Esophagus muscularis mucosa (tissue), 4 donors: ENCODE results near the gene OR5AL1. TPM values are rescaled to one million over a fixed set of nuclear protein-coding genes. Genes with fewer than 3 reads are reported as not detected.

ENCODE experiments used
- DNase-seq: peaks from one replicate; pipeline ENCODE4 v3.0.0-alpha.2; 2017; ENCODE audit errors: extremely low spot score
- H3K27ac ChIP-seq, 4 donors: fragments of 200-600 bp; sonication (generic); replicated peaks in 1 of 4; 1 replicate in 3 of 4; 2 replicates in 1 of 4; pipeline ENCODE4 v1.5.1; 2016 to 2019; ENCODE audit warnings: mild to moderate bottlenecking in 1 of 4
- H3K27me3 ChIP-seq, 4 donors: fragments of 200-600 bp; sonication (generic); one replicate each; pipeline versions ENCODE4 v1.5.1 to v1.6.0; 2016 to 2019
- H3K36me3 ChIP-seq, 4 donors: fragments of 200-600 bp; sonication (generic); one replicate each; pipeline ENCODE4 v1.5.1; 2016 to 2019
- H3K4me1 ChIP-seq, 4 donors: fragments of 200-600 bp; sonication (generic); one replicate each; pipeline ENCODE4 v1.5.1; 2016 to 2019
- H3K4me3 ChIP-seq, 4 donors: fragments of 200-600 bp; sonication (generic); 1 replicate in 2 of 4; 2 replicates in 2 of 4; pipeline ENCODE4 v1.5.1; 2016 to 2019; ENCODE audit warnings: mild to moderate bottlenecking in 4 of 4, moderate library complexity in 1 of 4
- H3K9me3 ChIP-seq, 4 donors: fragments of 200-600 bp; sonication (generic); 1 replicate in 3 of 4; 2 replicates in 1 of 4; pipeline ENCODE4 v1.5.1; 2016 to 2019
- CTCF ChIP-seq, 3 experiments: fragments of 200-600 bp in 2 of 3; fragments of 450-650 bp in 1 of 3; sonication (generic) in 2 of 3; IDR thresholded peaks; one replicate each; pipeline ENCODE4 v1.5.1; 2017 to 2019; ENCODE audit warnings: antibody characterized with exemption in 3 of 3, mild to moderate bottlenecking in 2 of 3, moderate library complexity in 1 of 3
- EP300 ChIP-seq: sonication (generic); formaldehyde crosslinking; IDR thresholded peaks from one replicate; pipeline ENCODE4 v1.6.1; 2017; ENCODE audit warnings: antibody characterized with exemption
- POLR2A ChIP-seq: fragments of 450-650 bp; IDR thresholded peaks from one replicate; pipeline ENCODE4 v1.6.1; 2017; ENCODE audit warnings: antibody characterized with exemption, moderate library complexity, mild to moderate bottlenecking, low read depth
- POLR2AphosphoS5 ChIP-seq, 2 donors: sonication (generic); formaldehyde crosslinking; IDR thresholded peaks; one replicate each; pipeline ENCODE4 v1.6.1; 2017; ENCODE audit warnings: antibody characterized with exemption in 2 of 2
- WGBS: methylation state at CpG from one replicate; pipeline ENCODE4 v1.1.5; 2018; 5-methylcytosine and 5-hydroxymethylcytosine counted together
- intact Hi-C: fragments of 100-400 bp; cut with DNase I; formaldehyde crosslinking; loops from one replicate; pipeline ENCODE4 v1.15.1; 2023
- total RNA-seq, 4 donors: library from RNA; depleted of rRNA; stranded (reverse); fragments of >200 nt; gene quantifications; one replicate each; pipeline versions ENCODE4 v1.1.0 to v1.2.1, GENCODE V29; 2016

The OR5AL1 gene
- total RNA-seq, 4 donors from 2014 or later: not detected

DNA sequence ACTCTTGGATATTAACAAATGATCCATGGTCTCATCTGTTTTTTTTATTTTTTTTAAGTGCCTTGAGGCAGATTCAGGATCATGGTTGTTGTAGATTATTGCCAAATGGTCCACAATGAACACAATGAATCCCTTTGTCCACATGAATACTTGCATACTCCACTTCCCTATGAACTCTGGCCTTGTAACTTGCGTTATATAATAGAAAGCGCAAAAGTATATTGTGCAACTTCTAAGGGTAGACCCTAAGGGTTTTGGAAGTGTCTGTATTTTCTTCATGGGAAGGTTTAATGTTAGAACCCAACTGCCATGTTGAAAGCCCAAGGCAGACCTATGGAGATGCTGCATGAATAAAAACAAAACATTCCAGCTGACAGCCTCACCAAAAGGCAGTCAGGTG is 8.1 kb upstream of the OR5AL1 start:
- Histone ChIP-seq H3K4me1 (no peaks in the 10 kb centered on the region), H3K9me3 (no peaks in the 10 kb centered on the region), H3K36me3 (no peaks in the 10 kb centered on the region), H3K27me3 (no peaks in the 10 kb centered on the region), H3K27ac (no peak overlapping the region), H3K4me3 (no peak overlapping the region)
- 78% methylated on average over 2 of the region's 2 CpGs for WGBS
- no peak for DNase-seq
- no peak for TF ChIP-seq POLR2AphosphoS5 (IDR thresholded peaks at IDR 0.05)
- no peak for TF ChIP-seq POLR2A
- no peak for TF ChIP-seq CTCF (IDR thresholded peaks at IDR 0.05)
- no peak for TF ChIP-seq EP300
- intact Hi-C loops: no loop called here

GRCh38 chr11:56410801-56411200 is 1.7 kb upstream of the OR5AL1 start:
- intact Hi-C loops: no loop called here
- no peak overlapping the region for H3K27ac ChIP-seq
- no peaks in the 10 kb centered on the region for H3K4me1 ChIP-seq
- no peak overlapping the region for H3K4me3 ChIP-seq
- no peaks in the 10 kb centered on the region for H3K27me3 ChIP-seq
- TF ChIP-seq POLR2A (no peak), EP300 (no peak), CTCF (IDR thresholded peaks at IDR 0.05) (no peak), POLR2AphosphoS5 (IDR thresholded peaks at IDR 0.05) (no peak)
- no peaks in the 10 kb centered on the region for H3K36me3 ChIP-seq
- DNase-seq: no peak
- H3K9me3 ChIP-seq: no peaks in the 10 kb centered on the region

GRCh38 chr11:56453521-56453920 is 41.0 kb downstream of the OR5AL1 start:
- H3K4me3 ChIP-seq: no peak overlapping the region
- no peaks in the 10 kb centered on the region for H3K4me1 ChIP-seq
- H3K27ac ChIP-seq: no peak overlapping the region
- no peaks in the 10 kb centered on the region for H3K36me3 ChIP-seq
- no peaks in the 10 kb centered on the region for H3K9me3 ChIP-seq
- no peak for TF ChIP-seq EP300
- TF ChIP-seq POLR2A: no peak
- no peak for TF ChIP-seq POLR2AphosphoS5 (IDR thresholded peaks at IDR 0.05)
- no peak for TF ChIP-seq CTCF (IDR thresholded peaks at IDR 0.05)
- WGBS: 65% methylated on average over 4 of the region's 4 CpGs
- DNase-seq: no peak
- H3K27me3 ChIP-seq: no peaks in the 10 kb centered on the region
- intact Hi-C loops: no loop called here

DNA sequence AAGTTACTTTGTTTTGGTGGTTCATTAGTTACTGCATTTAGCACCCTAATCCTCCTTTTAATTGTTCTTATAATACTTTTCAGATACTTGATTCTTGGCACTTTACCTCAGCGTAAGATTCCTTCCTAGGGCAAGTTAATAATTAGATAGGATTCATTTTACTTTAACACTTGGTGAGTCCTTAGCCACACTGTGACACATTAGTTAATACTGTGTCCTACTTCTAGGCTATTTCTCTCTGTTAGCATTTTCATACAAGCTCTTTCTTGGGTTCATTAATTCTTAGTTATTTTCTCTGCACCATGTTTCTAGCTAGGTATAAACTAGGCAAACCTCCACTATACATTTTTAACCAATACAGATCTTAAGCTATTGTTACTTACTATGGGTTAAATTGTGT is 44.6 kb downstream of the OR5AL1 start:
- intact Hi-C loops: no loop called here
- no peaks in the 10 kb centered on the region for H3K9me3 ChIP-seq
- no peak overlapping the region for H3K27ac ChIP-seq
- no peak for DNase-seq
- H3K27me3 ChIP-seq: no peaks in the 10 kb centered on the region
- TF ChIP-seq EP300: no peak
- H3K36me3 ChIP-seq: no peaks in the 10 kb centered on the region
- 79% methylated on average over 1 of the region's 1 CpG for WGBS
- no peak overlapping the region for H3K4me3 ChIP-seq
- no peaks in the 10 kb centered on the region for H3K4me1 ChIP-seq

Other genes starting within 250 kb of the OR5AL1 start
- not detected for gene OR5J2, start 236.1 kb upstream of the OR5AL1 start, total RNA-seq
- gene OR5T2, start 178.4 kb upstream of the OR5AL1 start, total RNA-seq: not detected
- gene OR5T3, start 160.4 kb upstream of the OR5AL1 start, total RNA-seq: not detected
- gene OR5T1, start 138.5 kb upstream of the OR5AL1 start, total RNA-seq: not detected
- not detected for gene OR8H1, start 120.4 kb upstream of the OR5AL1 start, total RNA-seq
- gene OR8K3, start 97.6 kb upstream of the OR5AL1 start, total RNA-seq: not detected
- not detected for gene OR8K1, start 66.7 kb upstream of the OR5AL1 start, total RNA-seq
- gene OR8J1, start 58.4 kb upstream of the OR5AL1 start, total RNA-seq: not detected
- not detected for gene OR8U1, start 37.1 kb upstream of the OR5AL1 start, total RNA-seq
- gene OR5M3, start 60.7 kb downstream of the OR5AL1 start, total RNA-seq: not detected
- gene OR5M8, start 78.7 kb downstream of the OR5AL1 start, total RNA-seq: not detected
- not detected for gene OR5M11, start 130.6 kb downstream of the OR5AL1 start, total RNA-seq
- not detected for gene OR5M10, start 165.0 kb downstream of the OR5AL1 start, total RNA-seq
- not detected for gene OR5M1, start 202.2 kb downstream of the OR5AL1 start, total RNA-seq
- not detected for gene OR5AP2, start 229.7 kb downstream of the OR5AL1 start, total RNA-seq